ENCODE data around the gene KCNT2.
"Not testable (repeated sequence)": the region's sequence is repeated elsewhere in the genome, so short reads cannot be mapped to it uniquely, and the experiment has no call there.

Gene KCNT2

DNA sequence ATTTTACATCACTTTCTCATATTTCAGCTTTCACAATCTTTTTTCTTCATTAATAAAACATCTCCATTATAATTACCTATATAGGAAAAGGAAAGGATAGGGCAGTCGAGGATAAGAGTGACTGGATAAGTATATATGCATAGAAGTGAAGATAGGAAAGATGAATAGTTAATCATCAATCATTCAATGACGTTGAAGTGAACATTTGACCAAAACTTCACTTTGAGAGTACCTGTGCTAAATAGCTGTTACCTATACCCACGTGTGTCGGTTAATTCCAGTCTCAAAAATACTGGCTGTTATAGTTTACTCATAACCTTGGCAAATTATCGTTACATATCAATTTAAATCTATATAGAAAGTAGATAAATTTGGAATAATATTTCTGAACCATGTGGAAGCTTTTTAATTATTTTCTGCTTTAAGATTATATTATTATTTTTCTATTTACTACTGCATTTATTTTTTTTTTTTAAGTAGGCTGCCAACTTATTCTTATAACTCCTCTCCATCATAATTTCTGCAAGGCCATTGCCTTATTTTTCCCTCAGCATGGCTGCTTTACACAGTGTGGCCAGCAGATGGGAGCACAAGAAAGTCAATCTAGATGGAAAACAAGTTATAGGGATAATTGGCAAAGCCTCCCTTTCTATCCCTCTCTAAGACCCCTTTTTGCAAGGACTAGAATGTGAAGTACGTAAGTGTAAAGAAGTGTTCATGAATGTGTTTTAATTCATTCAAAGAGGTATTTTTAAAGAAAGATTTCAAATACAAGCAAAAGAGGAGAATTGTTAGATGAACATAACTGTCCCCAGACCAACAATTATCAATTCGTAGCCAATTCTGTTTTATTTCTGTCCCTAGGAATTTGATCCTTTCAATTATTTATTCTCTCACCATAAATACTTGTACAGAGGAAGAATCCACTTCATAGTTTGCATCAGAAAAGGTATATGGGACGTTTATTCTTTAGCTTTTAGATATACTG is 290.4 kb downstream of the KCNT2 start:
- peak; percentile 47 for DNase-seq (ENCODE audit: low spot score)

DNA sequence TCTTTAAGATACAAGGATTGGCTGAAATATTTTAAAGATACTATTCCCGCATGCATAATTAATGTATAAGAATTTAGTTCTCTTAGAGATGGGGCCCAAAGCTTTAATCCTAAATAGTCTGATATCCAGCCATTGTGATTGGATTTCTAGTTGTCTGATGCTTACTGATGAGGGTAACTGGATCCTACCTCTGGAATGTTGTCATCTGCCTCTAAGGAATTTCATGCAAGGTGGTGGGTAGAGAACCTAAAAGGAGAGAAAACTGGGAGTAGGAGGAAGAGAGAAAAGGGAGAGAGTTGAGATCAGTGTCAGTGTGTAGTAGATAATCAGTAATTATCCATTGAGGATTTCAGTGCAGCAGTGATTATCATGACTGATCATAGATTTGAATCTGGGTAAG is 295.5 kb downstream of the KCNT2 start:
- DNase-seq (ENCODE audit: low spot score): no peak

DNA sequence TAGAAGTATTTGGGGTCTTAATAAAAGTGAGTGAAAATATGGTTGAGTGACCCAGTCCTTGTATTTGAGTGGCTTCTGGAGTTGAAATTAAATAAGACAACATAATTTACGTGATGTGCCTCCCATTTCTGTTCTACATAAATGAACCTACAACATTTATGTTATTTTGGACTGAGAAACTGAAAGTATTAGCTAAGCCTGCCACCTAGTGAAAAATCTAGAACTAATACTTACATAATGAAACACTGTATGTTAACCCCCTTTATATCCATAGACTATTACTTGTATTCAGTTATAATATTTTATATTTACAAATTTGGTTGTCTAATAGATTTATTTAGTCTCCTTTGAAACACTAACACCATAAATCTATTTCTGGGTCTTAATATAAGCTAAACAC is 298.9 kb downstream of the KCNT2 start:
- peak; percentile 19 for DNase-seq (ENCODE audit: low spot score)

DNA sequence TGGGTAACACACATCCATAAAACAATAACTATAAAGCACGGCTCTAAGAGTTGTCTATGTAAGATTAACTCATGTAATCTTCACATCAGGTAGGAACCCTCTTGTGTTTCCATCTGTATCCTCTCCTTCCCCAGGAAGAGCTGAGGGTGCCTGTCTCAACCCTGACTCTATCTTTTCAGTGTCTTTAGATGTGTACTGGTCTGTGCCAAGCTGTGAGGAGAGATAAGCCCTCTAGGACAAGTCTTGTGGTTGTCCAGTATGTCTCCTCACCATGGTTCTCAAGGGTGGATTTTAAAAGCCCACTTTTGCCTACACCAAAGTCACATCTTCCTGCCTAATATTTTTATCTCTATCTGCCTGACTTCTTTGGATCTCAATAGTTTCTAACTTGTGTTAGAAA is 300.1 kb downstream of the KCNT2 start:
- DNase-seq (ENCODE audit: low spot score): no peak

DNA sequence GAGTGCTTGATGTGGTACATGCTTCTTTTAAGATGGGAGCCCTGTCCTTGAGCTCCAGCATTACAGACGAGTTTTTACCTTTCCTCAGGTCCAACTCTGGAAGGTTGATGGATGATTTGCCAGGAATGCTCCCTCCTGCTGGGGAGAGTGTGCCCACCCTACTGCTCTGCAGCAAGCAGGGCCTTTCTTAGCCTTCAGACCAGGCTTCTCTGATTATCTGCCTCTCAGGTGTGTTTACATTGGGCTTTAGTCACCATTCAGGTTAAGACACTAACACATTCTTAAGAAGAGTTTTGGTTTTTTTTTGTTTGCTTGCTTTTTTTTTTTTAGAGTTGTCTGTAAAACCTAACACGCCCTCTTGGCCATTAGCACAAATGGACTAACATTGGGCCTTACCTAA is 301.8 kb downstream of the KCNT2 start:
- DNase-seq (ENCODE audit: low spot score): no peak

DNA sequence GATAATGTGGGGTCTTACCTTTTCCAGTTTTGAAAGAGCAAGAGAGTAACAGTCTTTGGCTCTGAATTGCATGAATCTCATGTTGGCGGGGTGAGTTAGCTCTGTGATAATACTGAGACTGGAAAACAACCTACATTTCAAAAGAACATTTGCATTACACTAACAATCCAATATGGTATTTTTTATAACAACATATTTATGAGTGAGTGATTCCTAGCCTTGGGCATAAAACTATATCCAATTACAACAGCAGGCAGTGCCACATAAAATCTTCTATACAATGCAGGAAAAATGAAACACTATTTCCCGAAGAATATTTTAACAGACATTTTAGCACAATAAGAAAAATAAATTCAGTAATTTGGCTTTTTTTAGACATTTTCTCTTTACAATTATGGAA is 303.0 kb downstream of the KCNT2 start:
- DNase-seq (ENCODE audit: low spot score): no peak

DNA sequence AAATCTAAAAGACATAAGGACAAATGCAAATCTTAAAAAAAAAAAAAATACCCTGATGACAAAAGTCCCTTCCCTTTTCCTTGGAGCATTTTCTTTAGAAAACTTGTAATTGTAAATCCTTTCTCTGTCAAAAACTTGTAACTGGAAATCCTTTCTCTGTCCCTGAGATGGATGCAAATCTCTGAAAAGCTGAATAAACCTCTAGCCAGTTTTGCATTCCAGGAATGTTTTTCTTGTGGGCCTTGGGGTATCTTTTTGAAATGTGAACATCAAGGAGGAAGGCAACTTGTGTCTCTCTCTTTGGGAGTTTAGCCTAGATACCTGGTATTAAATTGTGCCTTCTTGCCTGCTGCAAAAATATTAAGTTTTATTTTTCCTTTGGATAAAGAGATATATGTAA is 305.3 kb downstream of the KCNT2 start:
- DNase-seq (ENCODE audit: low spot score): no peak

DNA sequence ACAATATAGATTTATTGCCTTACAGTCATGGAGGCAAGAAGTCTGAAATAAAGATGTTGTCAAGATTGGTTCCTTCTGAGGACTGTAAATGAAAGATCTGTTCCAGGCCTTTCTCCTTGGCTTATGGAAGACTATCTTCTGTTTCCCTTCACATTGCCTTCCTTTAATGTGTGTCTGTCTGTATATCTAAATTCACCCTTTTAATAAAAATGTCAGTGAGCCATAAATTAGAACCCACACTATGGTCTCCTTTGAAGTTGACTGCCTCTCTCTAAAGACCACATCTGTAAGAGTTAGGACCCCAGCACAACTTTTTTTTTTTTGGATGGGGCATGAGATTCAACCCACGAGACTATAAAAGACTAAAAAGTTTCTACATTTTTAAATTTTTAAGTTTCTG is 305.8 kb downstream of the KCNT2 start:
- DNase-seq (ENCODE audit: low spot score): no peak

DNA sequence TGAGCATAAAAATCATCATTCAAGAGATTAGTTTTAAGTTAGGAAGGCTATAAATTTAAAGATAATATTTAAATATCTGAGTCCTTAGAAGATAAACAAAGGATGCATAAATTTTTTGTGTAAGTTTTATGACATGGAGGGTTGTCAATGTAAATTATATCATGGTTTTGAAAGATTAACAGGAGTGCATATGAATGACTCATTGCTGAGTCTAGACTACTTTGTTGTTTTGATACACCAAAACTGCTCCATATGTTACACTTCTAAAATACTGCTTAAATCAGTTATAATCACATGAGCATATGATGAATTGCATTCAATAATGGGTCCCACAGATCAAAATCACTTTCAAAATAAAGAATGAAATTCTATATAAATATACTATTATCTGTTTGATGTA is 312.5 kb downstream of the KCNT2 start:
- no peak for DNase-seq (ENCODE audit: low spot score)

DNA sequence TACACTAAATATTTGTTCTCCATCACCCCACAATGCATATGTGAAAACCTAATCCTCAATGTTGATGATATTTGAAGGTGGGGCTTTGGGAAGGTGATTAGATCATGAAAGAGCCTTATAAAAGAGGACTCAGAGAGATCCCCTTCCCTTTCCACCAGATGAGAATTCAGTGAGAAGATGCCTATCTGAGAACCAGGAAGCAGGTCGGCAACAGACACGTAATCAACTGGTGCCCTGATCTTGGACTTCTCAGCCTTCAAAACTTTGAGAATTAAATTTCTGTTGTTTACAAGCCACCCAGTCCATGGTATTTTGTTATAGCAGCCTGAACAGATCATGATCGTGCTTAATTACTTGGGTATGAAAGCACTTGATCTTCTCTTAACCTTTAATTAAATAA is 329.4 kb downstream of the KCNT2 start:
- no peak for DNase-seq (ENCODE audit: low spot score)

DNA sequence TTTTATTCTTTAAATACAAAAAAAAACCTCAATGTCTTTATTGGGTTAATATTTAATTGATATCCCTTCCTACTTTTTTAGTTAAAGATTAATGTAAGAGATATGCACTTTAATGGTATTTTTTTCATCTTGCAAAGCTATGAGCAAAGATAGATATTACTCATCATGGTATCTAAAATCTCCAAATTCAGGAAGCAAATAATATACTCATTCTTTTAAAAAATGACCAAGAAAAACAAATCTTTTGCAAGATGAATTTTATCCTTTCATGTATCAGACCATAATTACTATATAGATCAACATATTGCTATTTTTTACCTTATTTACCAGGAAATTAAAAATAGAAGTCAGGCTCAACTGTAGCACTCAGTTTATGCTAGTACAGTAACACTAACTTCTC is 330.4 kb downstream of the KCNT2 start:
- DNase-seq (ENCODE audit: low spot score): no peak

DNA sequence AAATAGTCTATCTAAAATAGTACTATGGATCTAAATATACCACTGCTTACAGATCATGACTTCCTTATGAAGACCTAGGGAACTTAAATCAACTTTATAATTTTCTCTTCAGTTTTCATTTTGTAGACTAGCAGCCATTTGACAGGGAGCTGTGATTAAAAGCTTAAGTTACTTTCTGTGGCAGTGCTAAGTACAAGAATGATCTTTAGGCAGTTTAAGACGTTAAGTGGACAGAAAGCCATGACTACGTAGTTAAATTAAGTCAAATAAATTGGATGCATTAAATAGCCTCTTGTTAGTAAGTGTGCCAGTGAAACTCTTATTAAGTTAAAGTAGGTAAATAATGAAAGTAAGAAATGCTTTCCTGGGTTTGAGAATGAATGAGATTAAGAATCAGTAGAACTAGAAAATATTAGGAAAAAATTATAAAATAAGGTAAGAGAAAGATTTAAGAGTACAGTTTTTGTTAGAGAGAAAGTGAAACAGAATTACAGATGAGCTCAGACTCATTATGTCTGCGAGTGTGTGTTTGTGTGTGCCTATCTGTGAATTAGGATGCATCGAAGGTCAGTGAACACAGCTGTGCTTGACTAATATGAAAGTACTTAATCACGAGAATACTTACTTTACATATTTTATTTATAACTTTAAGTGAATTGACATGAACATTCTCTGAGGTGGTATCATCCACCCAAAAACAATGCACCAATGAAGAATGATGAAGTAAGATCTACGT is 336.9 kb downstream of the KCNT2 start:
- DNase-seq (ENCODE audit: low spot score): no peak

DNA sequence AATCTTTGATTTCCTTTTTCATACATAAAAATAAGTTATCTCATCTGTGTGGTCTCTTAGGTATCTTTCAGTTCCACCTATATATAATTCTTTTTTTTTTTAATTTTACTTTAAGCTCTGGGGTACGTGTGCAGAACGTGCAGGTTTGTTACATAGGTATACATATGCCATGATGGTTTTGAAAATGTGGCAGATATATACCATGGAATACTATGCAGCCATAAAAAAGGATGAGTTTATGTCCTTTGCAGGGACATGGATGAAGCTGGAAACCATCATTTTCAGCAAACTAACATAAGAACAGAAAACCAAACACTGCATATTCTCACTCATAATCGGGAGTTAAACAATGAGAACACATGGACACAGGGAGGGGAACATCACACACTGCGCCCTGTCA is 345.2 kb downstream of the KCNT2 start:
- DNase-seq (ENCODE audit: low spot score): not testable (repeated sequence)

DNA sequence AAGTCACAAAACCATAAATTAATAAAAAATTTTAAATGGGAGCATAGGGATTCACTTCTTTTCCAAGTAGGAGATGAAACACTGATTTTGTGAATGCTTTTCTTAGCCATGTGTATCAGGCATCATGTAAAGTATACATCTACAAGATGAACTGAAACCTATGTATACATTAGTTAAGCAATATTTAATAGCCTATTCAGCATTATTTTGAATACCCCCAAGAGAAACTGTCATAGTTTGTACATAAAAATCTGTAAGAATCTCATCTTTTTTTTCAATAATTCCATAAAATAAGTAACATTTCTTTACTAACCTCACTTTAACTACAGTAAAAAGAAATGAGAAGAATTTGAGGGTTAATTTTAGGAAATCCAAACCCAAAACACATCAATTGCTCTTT is 348.0 kb downstream of the KCNT2 start:
- no peak for DNase-seq (ENCODE audit: low spot score)

DNA sequence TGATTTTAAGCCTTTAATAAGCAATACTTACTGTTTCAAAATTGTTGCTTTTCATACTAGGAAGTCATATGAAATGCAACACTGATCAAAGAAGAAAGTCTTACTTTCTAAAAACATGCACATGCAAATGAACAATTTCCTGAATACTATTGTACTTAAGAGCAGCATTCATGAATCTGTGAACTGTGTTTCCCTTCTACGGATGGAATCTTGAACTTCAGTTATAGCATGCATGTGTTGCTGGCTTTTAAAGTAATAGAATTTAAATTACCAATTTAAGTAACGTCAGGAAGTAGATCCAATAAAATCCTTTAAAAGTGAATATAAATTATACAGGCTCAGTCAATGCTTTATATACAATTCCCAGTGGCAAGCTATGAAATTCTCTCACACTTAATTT is 348.9 kb downstream of the KCNT2 start:
- DNase-seq (ENCODE audit: low spot score): no peak

DNA sequence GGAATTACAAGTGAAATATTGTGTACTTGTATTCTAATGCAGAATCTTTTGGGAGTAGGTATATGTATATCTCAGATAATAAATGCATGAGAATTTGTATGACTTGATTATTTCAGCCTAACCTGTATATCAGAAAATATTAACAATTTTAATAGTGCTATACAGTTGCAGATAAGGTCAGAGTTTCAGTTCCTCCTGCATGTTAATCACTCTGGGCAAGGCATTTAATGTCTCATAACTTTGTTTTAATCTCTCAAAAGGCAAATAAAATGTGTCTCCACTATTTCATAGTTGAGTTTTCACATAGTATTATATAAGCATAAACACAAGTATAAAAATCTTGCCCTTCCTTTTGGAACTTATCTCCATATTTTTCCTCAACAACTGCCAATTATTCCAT is 352.5 kb downstream of the KCNT2 start:
- DNase-seq (ENCODE audit: low spot score): no peak

DNA sequence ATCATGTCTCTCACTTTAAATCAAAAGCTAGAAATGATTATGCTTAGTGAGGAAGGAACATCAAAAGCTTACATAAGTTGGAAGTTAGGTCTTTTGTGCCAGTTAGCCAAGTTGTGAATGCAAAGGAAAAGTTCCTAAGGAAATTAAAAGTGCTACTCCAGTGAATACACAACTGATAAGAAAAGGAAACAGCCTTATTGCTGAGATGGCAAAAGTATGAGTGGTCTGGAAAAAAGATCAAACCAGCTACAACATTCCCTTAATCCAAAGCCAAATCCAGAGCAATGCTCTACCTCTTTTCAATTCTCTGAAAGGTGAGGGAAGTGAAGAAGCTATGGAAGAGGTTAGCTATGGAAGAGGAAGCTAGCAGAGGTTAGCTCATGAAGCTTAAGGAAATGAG is 378.7 kb downstream of the KCNT2 start:
- DNase-seq (ENCODE audit: low spot score): no peak

DNA sequence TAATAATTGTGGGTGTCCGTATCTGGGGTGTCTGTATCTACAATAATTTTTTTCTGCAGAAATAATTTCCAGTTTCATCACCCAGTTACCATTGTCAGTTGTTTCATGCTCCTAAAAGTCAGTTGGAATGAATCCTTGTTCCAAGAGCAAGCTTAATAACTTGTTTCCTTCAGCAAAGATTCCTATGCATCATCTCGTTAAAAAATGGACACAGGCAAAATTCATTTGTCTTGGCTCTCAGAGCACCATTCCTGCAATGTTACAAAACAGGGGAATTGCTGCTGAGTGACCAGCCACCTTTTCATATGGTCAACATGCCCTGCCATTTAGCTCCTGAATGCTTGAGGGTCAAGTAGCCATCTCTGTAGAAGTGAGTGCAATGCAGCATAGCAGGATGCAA is 393.4 kb downstream of the KCNT2 start:
- DNase-seq (ENCODE audit: low spot score): no peak

DNA sequence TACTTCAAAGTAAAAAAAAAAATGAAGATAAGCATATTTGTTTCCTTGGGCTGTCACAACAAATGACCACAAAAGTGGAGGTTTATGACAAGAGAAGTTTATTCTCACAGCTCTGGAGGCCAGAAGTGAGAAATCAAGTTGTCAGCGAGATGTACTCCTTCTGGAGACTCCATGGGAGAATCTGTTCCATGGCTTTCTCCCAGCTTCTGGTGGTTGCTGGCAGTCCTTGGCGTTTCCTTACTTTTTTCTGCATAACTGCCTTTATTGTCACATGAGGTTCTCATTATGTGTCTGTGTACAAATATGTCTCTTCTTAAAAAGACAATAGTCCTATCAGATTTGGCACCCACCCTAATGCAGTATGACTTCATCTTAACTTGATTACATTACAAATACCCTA is 398.3 kb downstream of the KCNT2 start:
- DNase-seq (ENCODE audit: low spot score): no peak

DNA sequence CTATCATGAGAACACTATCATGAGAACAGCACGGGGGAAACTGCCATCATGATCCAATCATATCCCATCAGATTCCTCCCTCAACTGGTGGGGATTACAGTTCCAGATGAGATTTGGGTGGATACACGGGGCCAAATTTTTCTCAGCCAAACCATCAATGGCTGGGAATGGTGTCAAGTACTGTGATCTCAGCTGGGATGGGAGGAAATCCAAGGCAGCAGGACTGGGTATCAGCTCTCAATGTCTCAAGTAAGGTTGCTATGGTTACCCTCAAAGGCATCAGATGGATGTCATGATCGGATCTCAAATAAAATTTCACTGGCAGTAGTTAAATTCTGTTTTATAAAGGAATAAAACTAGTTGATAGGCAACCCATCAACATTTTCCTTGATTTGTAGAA is 399.0 kb downstream of the KCNT2 start:
- DNase-seq (ENCODE audit: low spot score): no peak

DNA sequence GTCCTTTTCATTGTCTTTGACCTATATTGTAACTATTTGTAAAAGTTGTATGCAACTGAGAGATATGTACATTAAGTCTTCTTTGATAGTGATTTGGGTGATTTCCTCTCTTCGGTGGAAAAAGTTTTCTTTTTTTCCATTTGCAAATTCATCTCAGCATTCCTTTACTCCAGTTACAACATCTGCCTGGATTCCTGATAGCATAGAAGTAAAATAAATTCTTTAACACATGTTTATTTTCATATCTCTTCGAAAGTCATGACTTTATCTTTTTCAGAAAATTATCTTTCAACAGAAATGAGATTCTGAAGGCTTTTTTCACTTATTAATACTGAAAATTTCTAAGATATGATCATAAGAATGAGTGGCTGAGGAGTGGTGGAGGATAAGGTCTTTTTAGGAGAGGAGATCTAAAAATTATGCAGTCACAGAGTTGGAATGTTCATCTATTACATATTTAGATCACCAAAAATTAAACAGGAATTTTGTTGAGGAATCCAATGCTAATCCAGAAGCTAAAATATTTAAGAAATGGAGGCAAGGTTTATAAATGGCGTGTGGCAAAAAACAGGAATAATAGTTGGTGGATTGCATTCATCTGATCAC is 400.5 kb downstream of the KCNT2 start:
- DNase-seq (ENCODE audit: low spot score): no peak

DNA sequence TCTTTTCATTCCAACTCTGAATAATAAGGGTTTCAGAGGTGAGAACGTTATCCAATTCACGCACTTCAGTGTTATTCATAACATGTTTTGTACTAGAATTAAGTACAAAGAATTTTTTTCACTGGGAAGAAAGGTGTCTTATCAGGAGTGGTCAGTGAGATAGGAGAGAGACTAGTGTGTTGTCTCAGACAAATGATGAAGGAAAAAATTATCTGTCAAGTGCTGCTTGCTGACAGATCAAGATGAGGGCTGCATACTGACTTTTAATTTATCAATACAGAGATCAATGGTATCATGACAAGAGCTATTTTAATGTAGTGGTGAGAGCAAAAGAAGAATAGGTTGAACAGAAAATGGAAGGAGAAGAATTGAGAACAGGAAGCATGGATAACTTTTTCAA is 402.4 kb downstream of the KCNT2 start:
- no peak for DNase-seq (ENCODE audit: low spot score)

DNA sequence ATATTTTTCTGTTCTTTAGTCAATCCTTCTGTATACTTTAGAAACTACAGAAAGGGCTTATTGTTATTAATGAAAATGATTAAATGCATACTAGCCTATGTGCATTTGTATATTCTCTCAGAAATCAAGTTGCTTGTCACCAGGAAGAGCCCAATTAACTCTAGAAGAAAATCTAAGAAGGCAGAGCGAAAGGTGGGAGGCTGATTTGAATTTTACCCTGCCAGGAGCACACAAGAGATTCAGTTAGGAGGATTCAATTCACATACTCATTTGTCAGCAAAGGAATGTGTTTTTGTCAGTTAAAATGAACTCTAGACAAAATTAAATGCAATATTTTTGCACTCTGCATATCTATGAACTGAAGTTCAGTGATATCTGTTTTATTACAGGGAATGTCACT is 411.8 kb downstream of the KCNT2 start:
- no peak for DNase-seq (ENCODE audit: low spot score)
